Head of caudate nucleus (tissue), 42 donors: ENCODE results near the gene TLR7.

ENCODE experiments used
- DNase-seq, 42 donors: peaks; one replicate each; pipeline versions ENCODE4 v3.0.0 to v3.0.0-alpha.2; 2020 to 2021; ENCODE audit warnings: mixed read lengths in 7 of 42
- intact Hi-C: fragments of 100-400 bp; cut with DNase I; formaldehyde crosslinking; loops from one replicate; pipeline ENCODE4 v1.15.0; 2022

Gene TLR7

DNA sequence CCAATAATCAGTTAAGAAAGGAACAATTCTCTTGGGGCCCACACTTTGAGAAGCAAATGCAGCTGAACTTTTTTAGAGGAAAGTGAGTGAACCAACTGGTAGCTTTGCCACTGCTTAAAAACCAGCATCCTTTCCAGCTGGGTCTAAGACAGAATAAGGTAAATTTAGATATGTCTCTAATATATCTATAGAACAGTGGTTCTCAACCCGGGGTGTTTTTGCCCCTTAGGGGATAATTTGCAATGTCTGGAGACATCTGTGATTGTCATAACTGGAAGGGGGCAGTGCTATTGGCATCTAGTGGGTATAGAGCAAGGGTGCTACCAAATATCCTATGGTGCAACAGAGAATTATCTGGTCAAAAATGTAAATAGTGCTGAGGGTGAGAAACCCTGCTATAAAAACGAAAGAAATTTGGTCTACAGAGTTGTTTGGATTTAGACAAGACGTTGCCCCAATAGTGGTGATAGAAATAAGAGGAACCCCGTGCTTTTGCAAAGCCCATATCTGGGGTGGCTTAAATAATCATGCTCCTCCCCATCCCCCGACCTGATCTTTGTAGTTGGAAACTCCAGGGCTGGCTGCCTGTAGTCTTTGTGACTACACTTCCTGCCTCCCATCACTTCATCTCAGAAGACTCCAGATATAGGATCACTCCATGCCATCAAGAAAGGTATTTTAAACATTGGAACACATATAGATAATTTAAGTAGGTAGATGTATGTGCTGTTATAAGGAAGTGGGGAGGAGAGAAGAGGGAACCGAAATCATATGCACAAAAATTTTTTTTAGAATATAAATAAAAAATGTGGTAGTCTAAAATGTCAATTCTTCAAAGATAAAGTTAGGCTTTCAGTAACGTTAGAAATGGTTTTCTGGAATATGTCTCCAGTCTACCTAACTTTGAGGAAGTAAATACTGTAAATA lies at the start of gene TLR7:
TSS of gene TLR7 (plus strand) at position 622 of the 927 bp plus-strand sequence. CDS start 507 bp downstream, outside the sequence.
- intact Hi-C loops: no loop called here
- DNase-seq: no peak

DNA sequence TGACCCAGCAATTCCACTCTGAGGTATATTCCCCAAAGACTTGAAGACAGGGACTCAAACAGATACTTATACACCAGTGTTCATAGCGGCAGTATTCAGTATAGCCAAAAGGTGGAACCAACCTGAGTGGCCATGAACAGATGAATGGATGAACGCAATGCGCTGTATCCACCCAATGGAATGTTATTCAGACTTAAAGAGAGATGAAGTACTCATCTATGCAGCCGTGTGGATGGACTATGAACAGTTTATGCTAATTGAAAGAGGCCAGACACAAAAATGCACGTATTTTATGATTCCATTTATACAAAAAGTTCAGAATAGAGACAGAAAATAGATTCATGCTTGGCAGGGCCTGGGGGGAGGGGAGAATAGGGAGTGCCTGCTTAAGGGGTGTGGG lies 49.3 kb upstream of the TLR7 start:
- intact Hi-C loops: loop anchor here (10.0 kb wide), 1 partner anchor 77 kb away; no protein-coding TSS in a partner anchor
- DNase-seq: no peak

DNA sequence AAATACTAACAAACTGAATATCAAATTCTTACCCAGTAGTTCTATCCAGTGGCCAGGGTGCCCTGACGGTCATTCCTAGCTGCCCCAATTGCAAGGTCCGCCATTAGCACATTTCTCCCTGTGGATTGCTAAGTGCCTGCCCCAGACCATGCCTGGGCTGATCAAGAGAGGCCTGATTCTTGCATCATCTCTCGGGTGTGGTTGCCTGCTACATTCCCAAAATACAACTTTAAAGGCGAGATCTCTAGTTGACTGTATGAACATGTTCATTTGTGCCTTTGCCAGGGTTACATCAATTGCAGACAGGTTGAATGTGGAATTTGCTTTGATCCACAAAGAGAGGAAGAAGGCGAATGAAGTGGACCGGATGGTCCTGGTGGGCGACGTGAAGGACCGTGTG lies 47.6 kb upstream of the TLR7 start:
- no peak for DNase-seq
- intact Hi-C loops: loop anchor here (10.0 kb wide), 1 partner anchor 76 kb away; no protein-coding TSS in a partner anchor

DNA sequence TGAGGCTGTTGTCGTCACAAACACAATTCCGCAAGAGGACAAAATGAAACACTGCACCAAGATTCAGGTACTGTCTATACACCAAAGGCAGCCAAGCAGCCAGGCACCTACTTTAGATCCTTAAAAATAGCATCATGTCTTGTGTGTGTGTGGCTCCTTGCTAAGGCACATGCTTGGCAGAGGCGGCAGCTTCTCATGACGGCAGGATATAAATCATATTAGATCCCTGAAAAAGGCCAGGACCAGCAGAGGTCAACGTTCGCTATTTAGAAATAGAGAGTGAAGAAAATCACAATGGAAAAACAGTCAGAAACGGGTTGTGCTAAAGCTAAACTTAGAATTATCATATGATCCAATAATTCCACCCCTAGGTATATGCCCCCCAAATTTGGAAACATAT lies 46.1 kb upstream of the TLR7 start:
- intact Hi-C loops: no loop called here
- DNase-seq: peak in 3 of 42 donors; percentile 5 to 39 (median 9)

DNA sequence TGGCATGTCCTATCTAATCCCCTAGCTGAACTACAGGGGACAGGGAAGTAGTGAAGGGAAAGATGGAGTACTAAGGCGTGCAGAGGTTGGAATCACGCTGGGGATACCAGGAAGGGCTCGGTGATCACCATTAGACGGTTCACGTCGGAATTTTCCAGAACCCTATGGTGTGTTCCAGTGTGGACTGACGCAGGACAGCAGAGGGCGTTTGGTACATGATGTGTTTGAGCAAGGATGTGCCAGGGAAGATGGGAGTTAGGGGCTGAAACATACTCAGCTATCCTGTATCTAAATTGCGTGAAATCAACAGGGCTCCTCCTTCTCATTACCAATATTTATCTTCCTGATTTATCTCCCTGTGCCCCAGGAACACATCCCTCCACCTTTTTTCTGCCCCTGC lies 41.9 kb upstream of the TLR7 start:
- no peak for DNase-seq
- intact Hi-C loops: no loop called here

DNA sequence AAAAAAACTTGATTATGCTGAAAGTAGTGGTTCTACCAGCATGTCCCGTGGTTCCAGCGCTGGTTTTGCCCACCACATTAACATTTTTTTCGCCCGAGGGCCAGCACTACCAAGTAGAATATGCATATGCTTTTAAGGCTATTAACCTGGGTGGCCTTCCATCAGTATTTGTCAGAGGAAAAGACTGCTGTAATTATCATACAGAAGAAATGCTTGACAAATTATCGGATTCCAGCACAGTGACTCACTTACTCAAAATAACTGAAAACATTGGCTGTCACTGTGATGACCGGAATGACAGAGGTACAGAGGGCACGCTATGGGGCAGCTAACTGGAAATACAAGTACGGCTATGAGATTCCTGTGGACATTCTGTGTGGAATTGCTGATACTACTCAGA lies 41.1 kb upstream of the TLR7 start:
- intact Hi-C loops: no loop called here
- no peak for DNase-seq

DNA sequence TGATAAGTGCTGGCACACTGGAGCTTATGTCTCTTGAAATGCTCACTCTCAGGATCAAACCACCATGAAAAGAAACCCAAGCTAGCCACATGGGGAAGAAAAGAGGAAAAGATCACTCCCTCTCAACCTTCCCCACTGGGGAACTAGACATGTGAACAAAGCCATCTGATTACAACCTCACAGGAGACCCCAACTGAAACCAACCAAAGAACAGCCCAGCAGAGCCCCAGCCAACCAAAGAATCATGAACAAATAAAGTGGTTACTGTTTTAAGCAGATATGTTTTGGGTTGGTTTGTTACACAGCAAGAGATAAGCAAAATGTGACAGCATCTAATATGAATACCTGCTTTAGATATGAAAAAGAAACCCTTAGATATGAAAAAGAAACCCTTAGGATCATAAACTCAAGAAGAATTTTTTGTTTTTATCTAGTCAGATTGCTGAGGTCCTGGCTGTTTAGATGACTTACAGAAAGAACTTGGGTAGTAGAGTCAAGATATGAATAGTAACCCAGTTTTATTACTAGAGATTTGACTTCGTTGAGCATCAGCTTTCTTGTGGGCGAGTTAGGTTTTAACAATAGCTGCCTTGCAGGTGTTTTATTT lies 23.7 kb upstream of the TLR7 start:
- no peak for DNase-seq
- intact Hi-C loops: no loop called here

DNA sequence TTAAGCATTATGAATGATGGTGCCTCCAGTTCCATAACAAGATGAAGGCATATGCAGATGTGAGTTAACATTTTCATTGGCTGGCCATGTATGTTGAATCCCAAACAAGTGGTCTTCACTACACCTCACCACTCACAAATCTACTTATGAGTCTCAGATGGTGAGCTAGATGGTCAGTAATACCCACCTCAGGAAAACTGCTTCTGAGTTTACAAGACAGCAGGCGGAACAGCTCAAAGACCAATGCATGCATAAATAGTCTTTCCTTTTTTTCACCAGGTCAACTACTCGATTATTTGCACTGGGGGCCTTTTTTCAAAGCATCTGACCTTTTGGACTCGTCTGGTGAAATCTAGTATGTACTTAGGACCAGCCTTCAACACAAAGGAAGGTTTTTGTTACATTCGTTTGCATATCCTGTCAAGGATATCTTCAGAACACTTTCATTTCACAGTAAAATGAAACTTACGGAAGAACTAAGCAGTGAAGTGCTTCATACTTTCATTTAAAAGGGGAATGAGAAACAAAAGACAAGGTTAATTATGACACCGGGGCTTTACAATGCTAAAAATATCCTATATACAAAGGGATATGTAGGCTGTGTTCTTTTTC lies 23.1 kb upstream of the TLR7 start:
- no peak for DNase-seq
- intact Hi-C loops: no loop called here

DNA sequence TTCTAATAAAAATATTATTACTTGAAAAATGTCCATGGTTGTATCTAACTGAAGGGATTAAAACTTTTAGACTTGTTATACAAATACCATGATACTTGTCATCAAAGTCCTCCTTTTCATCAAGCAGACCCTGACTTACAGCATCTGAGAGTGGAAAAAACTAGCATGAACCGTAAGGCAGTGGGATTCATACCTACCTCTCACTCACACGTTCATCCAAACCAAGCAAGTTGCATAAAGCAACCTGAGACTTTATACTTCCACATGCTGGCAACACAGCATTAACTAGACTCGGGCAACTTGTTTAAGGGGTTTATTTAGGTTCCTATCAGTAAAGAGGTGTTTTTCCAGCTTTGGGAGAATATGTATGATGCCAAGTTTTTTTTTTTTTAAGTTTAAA lies 22.6 kb upstream of the TLR7 start:
- intact Hi-C loops: no loop called here
- DNase-seq: no peak

DNA sequence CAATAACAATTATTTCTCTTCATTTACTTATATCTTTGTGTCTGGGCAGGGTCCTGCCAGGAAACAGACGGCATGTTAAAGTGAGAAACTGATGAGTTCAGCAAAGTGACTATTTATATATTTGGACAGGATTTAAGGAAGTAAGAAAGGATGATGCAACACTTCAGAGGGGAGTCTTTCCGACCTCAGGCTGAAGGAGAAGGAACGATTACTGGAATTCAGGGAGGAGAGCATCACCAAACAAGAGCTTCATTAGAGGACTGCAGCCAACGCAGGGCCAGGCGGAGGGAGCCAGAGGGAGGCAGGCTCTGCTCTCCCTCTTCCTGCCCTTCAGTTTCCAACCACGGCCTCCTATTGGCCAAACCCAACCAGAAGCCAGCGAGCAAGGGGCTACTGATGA lies 1.5 kb upstream of the TLR7 start:
- peak in 4 of 42 donors; percentile 1 to 23 (median 14) for DNase-seq
- intact Hi-C loops: no loop called here

DNA sequence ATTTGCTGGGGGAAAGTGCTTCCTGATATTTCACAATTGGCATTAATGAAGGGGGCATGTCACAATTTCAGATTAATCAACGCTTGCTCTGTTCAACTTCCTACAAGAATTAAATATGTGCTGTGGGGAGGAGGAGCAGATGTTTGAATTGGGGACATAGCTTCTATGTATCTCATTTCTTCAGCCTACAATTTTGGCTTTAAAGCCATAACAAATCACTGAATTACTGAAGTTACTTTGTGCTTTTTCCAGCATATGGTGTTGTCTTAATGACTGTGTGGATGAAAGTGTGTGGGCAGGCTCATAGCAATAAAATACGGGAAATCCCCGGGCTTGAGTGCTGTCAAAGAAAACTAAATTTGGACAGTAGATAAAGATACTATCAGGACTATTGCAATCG lies 813 bp downstream of the TLR7 start:
- intact Hi-C loops: no loop called here
- DNase-seq: no peak

DNA sequence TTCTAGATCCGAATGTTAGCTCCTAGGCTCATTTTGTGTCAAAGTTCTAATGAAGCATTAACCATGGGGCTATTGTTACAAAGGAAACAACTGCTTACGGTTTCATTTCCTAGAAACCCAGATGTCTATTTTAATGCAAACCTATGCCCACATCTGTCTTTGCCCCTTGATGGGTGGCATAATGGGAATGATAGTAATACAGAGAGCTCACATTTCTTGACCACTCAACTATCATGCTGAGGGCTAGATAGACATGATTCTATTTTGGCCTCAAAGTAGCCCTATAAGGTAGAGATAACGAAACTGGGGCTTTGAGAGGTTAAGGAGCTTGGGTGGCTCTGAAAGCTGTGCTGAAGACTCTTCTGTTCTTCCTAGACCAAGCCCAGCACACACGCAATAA lies 1.9 kb downstream of the TLR7 start:
- no peak for DNase-seq
- intact Hi-C loops: no loop called here

DNA sequence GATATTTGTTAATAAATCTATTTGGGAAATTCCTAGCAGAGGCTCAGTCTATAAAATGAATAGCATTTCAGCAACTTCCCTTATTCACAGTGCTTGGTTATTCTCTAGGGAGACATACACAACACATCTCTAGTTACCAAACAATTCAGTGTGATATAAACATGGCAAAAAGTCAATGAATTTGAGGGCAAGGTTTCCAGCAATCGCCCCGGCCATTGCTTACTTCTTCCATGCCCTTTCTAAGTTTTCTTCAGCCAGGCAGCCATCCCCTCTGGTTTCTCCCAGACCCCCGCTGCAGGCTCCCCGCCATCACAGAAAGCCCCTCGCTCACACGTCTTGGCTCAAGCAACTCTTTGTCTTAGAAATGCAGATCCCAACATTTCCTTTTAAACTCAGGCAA lies 4.4 kb downstream of the TLR7 start:
- DNase-seq: no peak
- intact Hi-C loops: no loop called here

DNA sequence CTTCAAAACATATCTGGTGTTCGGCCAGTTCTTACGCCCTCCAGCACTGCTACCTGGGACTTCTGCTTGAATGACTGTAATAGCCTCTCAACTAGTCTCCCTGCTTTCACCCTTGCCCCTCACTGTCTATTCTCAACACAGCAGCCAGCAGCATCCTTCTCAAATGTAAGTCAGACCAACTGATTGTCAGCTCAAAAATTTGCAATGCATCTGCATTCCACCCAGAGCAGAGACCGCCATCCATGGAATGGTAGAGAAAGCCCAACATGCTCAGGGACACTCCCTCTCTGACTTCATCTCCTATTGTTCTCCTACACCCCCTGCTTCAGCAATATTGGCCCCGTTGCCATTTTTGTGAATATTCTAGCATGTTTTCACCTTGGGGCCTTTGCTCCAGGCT lies 5.9 kb downstream of the TLR7 start:
- intact Hi-C loops: no loop called here
- no peak for DNase-seq

DNA sequence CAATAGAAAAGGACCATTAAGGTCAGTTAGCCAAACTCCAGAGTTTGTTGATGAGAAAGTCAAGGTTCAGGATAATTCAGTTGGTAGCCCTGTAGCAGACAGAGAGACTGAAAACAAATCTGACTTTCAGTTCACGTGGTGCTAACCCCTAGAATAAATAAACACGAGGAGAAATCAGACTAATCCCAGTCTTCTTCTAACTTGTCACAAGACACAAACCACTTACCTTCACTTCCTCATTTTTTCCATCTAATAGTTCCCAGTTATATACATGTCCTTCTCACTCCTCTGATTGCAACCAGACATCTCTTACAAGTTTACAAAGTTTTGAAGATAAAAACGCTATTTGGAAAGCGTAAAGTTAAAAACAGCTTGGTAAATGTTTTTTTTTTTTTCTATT lies 7.7 kb downstream of the TLR7 start:
- no peak for DNase-seq
- intact Hi-C loops: no loop called here

DNA sequence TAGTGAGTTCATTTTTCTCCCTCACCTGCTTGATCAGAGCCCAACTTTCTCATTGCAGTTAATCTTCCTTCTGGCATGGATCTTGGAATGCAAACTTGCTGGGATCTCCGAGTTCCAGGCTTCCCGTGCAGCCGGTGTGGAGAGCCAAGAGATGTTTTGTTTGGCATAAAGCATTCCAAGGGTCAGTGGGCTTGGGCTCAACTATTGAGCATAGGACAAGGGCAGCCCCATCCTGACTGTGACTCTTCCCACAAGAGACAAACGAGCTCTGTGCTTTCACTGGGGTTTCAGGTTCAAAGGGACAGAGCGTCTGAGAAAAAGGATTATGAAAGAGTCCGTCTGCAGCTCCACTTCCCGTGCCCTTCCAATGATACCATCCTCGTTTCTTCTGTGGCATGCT lies 10.5 kb downstream of the TLR7 start:
- intact Hi-C loops: no loop called here
- DNase-seq: no peak

DNA sequence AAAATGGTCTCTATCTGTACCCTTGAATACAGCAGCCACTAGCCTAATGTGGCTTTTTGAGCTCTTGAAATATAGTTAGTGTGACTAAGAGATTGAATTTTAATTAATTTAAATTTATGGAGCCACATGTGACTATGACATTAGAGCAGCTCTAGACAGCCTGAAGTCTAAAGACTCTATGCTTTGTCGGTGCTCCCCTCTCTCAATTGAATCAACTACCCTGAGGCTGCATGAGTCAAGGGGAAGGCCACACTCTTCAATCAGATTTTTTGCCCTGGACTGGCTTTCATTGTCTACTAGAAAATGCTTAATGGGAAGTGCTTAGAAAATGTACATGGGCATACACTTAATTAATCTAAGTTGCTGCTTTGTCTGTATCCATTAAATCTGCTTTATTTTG lies 11.7 kb downstream of the TLR7 start:
- intact Hi-C loops: no loop called here
- no peak for DNase-seq

DNA sequence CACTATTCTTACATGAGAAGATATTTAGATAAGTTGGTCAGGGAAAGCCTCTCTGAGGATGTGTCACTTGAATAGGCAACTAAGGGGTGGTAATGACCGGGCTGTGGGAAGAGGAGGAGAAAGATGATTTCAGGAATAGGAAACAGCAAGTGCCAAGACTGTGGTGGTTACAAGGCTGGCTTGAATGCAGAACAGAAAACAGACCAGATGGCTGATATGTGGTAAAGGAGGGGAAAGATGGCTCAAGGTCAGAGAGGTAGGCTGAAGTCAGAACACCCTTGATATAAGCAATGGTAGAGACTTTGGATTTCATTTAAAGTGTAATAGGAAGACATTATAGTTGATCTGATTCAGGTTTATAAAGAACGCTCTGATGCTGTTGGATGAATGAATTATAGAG lies 15.0 kb downstream of the TLR7 start:
- intact Hi-C loops: no loop called here
- no peak for DNase-seq

DNA sequence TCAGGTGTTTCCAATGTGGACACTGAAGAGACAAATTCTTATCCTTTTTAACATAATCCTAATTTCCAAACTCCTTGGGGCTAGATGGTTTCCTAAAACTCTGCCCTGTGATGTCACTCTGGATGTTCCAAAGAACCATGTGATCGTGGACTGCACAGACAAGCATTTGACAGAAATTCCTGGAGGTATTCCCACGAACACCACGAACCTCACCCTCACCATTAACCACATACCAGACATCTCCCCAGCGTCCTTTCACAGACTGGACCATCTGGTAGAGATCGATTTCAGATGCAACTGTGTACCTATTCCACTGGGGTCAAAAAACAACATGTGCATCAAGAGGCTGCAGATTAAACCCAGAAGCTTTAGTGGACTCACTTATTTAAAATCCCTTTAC lies 18.6 kb downstream of the TLR7 start:
- DNase-seq: no peak
- intact Hi-C loops: no loop called here

DNA sequence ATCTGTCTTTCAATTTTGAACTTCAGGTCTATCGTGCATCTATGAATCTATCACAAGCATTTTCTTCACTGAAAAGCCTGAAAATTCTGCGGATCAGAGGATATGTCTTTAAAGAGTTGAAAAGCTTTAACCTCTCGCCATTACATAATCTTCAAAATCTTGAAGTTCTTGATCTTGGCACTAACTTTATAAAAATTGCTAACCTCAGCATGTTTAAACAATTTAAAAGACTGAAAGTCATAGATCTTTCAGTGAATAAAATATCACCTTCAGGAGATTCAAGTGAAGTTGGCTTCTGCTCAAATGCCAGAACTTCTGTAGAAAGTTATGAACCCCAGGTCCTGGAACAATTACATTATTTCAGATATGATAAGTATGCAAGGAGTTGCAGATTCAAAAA lies 19.7 kb downstream of the TLR7 start:
- DNase-seq: no peak
- intact Hi-C loops: no loop called here
